Panc1 (cell line): ENCODE data around the gene ENTPD5.

ENCODE experiments used
- POLR2AphosphoS5 ChIP-seq: IDR thresholded peaks from 2 replicates; pipeline ENCODE4 v1.6.1; 2012; ENCODE audit warnings: mild to moderate bottlenecking, low read depth, low read length, moderate library complexity
- REST ChIP-seq, 2 experiments: IDR thresholded peaks; 2 replicates each; pipeline ENCODE4 v1.6.1; 2011 to 2012; ENCODE audit warnings: low read depth in 2 of 2, control low read depth in 1 of 2, low read length in 1 of 2, mild to moderate bottlenecking in 1 of 2, moderate library complexity in 1 of 2; ENCODE audit not compliant: insufficient read depth in 1 of 2
- SIN3A ChIP-seq: IDR thresholded peaks from 2 replicates; pipeline ENCODE4 v1.6.1; 2012; ENCODE audit warnings: low read depth, mild to moderate bottlenecking, low read length, moderate library complexity, borderline replicate concordance; ENCODE audit not compliant: insufficient read depth

GRCh38 chr14:73968885-73969284 is 50.2 kb downstream of the ENTPD5 start:
- no peak for TF ChIP-seq REST (IDR thresholded peaks at IDR 0.05; ENCODE audit: insufficient read depth in 1 of 2, low read depth in 2 of 2, low read length in 1 of 2)
- TF ChIP-seq SIN3A = no peak
- TF ChIP-seq POLR2AphosphoS5 = no peak
